ENCODE results near the gene RERE.

GRCh38 chr1:8702472-8702849 lies 115.0 kb downstream of the RERE start:
- TF ChIP-seq ZNF274 (IDR thresholded peaks at IDR 0.05; ENCODE audit: low read length), result no peak
- TF ChIP-seq ZNF274 (tag by site-specific recombination; IDR thresholded peaks at IDR 0.05; ENCODE audit: borderline replicate concordance), result no peak
- no peak for TF ChIP-seq CTCF (tag by site-specific recombination; IDR thresholded peaks at IDR 0.05)
- no peak for TF ChIP-seq ZNF19 (tag by site-specific recombination; IDR thresholded peaks at IDR 0.05; ENCODE audit: low read depth)
- TF ChIP-seq ZNF449 (tag by site-specific recombination; IDR thresholded peaks at IDR 0.05), result no peak
- no peak for TF ChIP-seq ZBTB7A (tag by site-specific recombination; IDR thresholded peaks at IDR 0.05; ENCODE audit: low read depth)
- no peak for TF ChIP-seq ZNF624 (tag by site-specific recombination; IDR thresholded peaks at IDR 0.05)

Data from HEK293 (cell line).